GM19463 (cell line): ENCODE measurements around the gene TMEM259.

ENCODE experiments used
- ATAC-seq: cut with Tn5 transposase; IDR thresholded peaks from one replicate; pipeline ENCODE4 v1.9.1; 2021; ENCODE audit warnings: mild to moderate bottlenecking, moderate library complexity; ENCODE audit not compliant: unreplicated experiment

TMEM259 gene

GRCh38 chr19:1004803-1005664, 15.9 kb downstream of the TMEM259 start:
- no peak for ATAC-seq

- no peak for ATAC-seq
Observed at GRCh38 chr19:1004204-1004802, 16.6 kb downstream of the TMEM259 start.

DNA sequence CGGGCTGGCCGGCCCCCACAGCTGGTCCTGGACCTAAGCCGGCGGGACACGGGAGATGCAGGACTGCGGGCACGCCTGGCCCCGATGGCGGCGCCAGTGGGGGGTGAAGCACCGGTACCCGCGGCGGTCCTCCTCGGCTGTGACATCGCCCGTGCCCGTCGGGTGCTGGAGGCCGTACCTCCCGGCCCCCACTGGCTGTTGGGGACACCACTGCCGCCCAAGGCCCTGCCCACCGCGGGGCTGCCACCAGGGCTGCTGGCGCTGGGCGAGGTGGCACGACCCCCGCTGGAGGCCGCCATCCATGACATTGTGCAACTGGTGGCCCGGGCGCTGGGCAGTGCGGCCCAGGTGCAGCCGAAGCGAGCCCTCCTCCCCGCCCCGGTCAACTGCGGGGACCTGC, 17.6 kb downstream of the TMEM259 start:
- no peak for ATAC-seq

DNA sequence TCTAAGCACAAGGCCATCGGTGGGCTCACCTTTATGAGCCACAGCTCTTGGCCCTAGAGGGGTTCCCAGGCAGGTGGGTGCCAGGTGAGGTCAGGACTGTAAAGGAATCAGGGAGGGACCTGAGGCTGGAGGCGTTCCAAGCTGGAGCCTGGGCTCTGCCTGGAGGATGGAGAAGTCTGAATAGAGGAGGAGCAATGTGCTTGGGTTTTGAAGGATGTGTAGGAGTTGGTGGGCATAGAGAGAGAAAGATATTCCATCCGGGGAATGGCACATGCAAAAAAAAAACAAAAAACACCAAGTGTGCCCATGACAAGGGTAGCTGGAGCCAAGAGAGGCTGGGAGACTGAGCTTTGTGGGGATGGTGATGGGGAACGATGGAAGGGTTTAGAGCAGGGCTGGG, 18.3 kb downstream of the TMEM259 start:
- ATAC-seq, result no peak

DNA sequence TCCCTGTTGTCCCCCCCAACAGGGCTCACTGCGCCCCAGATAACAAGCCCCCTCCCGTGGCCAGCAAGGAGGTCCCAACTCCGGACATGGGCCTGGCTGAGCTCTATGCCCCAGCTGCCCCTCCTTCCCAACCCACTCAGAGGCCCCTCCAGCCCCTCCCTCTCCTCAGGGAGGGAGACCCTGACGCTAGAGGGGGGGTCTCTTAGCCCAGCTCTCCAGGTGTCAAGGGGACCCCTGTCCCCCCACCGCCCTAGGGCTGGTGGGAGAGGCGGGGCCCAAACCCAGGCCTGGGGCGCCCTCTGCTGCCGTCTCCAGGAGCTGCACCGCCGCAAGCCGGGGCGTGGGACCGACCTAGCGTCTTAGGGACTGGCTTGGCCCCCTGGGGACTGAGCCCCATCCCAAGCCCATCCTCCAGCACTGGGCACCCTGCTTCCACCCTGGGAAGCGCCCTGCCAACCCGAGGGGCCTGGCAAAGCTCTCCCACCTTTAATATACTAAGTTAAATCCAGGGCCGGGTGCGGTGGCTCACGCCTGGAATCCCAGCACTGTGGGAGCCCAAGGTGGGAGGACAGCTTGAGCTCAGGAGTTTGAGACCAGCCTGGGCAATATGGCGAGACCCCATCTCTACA, 19.3 kb downstream of the TMEM259 start:
- ATAC-seq, result no peak

- ATAC-seq, result no peak
Observed at GRCh38 chr19:1000591-1001537, 20.1 kb downstream of the TMEM259 start.

GRCh38 chr19:1000095-1000494, 20.8 kb downstream of the TMEM259 start, which contains the start of gene GRIN3B:
GRIN3B (plus strand) TSS chr19:1000419; CDS start chr19:1000438, 19 bp downstream.
- ATAC-seq, result no peak

- no peak for ATAC-seq
Observed at GRCh38 chr19:999379-999719, 21.6 kb downstream of the TMEM259 start.

- ATAC-seq, result no peak
Observed at GRCh38 chr19:998064-998463, 22.9 kb downstream of the TMEM259 start.

DNA sequence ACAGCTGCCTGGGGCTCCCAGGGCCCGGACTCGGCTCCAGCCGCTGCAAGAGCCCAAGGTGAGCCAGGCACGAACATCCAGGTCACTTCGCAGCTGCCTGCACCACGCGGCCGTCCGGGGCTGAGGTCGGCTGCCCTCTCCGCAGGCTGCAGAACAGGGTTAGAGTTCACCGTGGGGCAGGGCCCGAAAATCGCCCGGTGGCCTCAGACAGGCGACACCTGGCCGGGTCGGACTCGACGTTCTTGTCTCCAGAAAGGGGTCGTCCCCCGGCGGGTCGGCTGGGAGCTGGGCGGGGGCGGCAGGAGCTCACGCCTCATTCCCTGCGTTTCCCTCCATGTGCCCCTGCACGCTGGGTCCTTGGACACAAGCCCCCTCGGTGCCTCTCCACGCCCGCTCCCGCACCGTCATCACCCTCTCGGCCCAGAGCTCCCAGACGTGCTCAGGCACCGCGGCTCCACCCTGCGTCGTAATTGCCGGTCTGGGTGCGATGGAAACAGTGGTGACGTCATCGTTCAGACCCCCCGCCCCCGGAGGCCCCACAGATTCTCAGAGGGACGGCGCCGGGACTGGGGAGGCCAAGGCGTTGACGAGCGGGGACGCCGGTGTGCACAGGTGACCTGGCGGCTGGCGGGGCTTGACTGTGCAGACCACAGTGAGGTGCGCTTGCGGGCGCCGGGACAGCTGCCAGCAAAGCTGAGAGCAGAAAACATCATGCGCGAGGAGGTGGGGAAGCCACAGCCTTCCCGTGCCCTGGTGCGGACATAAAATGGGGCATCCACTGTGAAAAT, 24.7 kb downstream of the TMEM259 start:
- no peak for ATAC-seq

GRCh38 chr19:995051-995827, 25.7 kb downstream of the TMEM259 start:
- no peak for ATAC-seq

GRCh38 chr19:994516-994915, 26.4 kb downstream of the TMEM259 start:
- ATAC-seq, result no peak

DNA sequence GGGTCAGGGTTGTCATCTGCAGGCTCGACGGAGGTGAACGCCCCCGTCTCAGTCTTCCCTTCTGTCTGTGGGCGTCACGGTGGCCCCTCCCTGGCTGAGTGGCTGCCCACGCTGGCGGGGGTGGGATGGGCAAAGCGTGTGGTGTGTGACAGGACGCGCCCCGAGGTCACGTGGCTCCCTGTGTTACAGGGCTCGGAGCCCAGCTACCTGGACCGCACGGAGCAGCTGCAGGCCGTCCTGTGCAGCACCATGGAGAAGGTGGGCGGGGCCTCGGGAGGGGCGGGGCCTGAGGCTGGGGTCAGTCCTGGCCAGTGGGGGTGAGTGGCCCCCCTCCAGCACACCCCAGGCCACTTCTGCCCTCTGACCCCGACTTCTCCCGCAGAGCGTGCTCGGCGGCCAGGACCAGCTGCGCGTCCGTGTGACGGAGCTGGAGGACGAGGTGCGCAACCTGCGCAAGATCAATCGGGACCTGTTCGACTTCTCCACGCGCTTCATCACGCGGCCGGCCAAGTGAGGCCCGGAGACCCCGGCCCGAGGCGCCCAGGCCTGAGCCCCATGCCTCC, 27.0 kb downstream of the TMEM259 start:
- ATAC-seq, result no peak

- no peak for ATAC-seq
Observed at GRCh38 chr19:993361-993830, 27.5 kb downstream of the TMEM259 start.

- ATAC-seq, result no peak
Observed at GRCh38 chr19:992670-993055, 28.3 kb downstream of the TMEM259 start.

DNA sequence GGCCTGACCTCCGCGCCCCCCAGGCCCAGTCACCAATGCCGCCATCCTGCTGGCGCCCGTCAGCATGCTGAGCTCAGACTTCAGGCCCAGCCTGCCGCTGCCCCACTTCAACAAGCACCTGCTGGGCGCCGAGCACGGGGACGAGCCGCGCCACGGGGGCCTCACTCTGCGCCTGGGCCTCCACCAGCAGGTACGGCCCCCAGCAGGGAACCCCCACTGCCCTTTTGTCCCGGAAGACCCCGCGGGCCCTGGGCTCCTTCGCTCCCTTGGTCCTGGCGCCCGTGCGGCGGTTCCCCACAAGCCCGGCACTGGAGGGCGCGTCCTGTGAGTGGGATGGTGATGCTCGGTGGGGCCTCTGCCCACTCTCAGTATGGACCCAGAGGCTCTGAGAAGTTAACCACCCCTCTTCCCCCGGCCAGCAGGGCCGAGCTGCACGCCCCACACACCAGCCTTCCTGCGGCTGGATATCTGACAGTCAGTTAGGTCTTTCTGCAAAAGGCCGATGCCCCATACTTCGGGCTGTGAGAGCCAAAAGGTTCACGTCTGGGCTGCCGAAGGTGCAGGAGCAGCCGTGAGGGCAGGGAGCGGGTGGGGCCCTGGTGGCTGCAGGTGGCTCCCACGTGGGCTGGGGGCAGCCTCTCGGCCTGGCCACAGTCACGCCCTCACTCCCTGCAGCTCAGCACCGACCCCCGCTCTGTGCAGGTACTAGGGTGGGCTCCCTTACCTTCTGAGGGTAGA, 28.8 kb downstream of the TMEM259 start:
- no peak for ATAC-seq

- ATAC-seq, result no peak
Observed at GRCh38 chr19:991174-991931, 29.6 kb downstream of the TMEM259 start.

DNA sequence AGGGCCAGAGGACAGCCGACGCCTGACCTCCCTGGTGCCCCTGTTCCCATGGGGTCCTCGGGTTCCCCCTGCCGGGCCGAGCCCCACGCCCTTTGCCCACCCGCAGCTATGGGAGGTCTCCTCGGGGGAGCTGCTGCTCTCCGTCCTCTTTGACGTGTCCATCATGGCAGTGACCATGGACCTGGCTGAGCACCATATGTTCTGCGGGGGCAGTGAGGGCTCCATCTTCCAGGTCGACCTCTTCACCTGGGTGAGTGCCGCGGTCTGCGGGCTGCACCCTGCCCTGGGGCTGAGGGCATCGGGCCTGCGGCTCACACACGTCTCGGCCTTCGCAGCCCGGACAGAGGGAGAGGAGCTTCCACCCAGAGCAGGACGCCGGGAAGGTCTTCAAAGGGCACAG, 30.2 kb downstream of the TMEM259 start:
- no peak for ATAC-seq
